HEK293 (cell line): ENCODE measurements around the gene SHISA9.

Experiments used
- CTCF ChIA-PET: fragments of 350-600 bp; formaldehyde crosslinking; extraction: SDS; loops from one replicate; lab custom pipeline; 2021; ENCODE audit warnings: antibody characterized with exemption; lab: Yijun Ruan, JAX
- POLR2A ChIA-PET: fragments of 300-600 bp; formaldehyde crosslinking; extraction: SDS; loops from one replicate; lab custom pipeline; 2020; ENCODE audit warnings: antibody characterized with exemption, inconsistent platforms; lab: Yijun Ruan, JAX
- H3K27ac ChIP-seq: fragments of 200-500 bp; sonication (Bioruptor generic); 2 replicates; pipeline ENCODE4 v1.5.1; 2014; ENCODE audit warnings: low read depth, low read length, control low read depth, inconsistent platforms; ENCODE audit errors: extremely low read depth
- H3K36me3 ChIP-seq, 2 experiments: fragments of 200-500 bp in 1 of 2; sonication (Bioruptor generic) in 1 of 2; 1 replicate in 1 of 2; 2 replicates in 1 of 2; pipeline ENCODE4 v1.5.1; 2014 to 2017; ENCODE audit warnings: inconsistent platforms in 2 of 2, low read length in 2 of 2; ENCODE audit not compliant: control insufficient read depth in 2 of 2, insufficient read depth in 1 of 2
- H3K4me1 ChIP-seq: fragments of 200-500 bp; sonication (Bioruptor generic); 2 replicates; pipeline ENCODE4 v1.5.1; 2014; ENCODE audit warnings: mild to moderate bottlenecking, low read length, inconsistent platforms; ENCODE audit not compliant: control insufficient read depth, insufficient read depth
- H3K4me3 ChIP-seq: 2 replicates; pipeline ENCODE4 v1.5.1; 2011; ENCODE audit warnings: low read depth, mild to moderate bottlenecking, control low read depth, low read length, moderate library complexity
- H3K9me3 ChIP-seq: fragments of 200-500 bp; sonication (Bioruptor generic); 2 replicates; pipeline ENCODE4 v1.5.1; 2014; ENCODE audit warnings: low read depth, low read length, inconsistent platforms; ENCODE audit not compliant: control insufficient read depth, insufficient read depth
- FEZF1 ChIP-seq: fragments of 450-650 bp; formaldehyde crosslinking; IDR thresholded peaks from 2 replicates; pipeline ENCODE4 v1.5.1; 2016; ENCODE audit warnings: missing biosample characterization, missing genetic modification characterization
- GLI2 ChIP-seq: fragments of 450-650 bp; formaldehyde crosslinking; IDR thresholded peaks from 2 replicates; pipeline ENCODE4; 2017; ENCODE audit warnings: missing biosample characterization, missing genetic modification characterization, low read depth, borderline replicate concordance
- KLF16 ChIP-seq: fragments of 450-650 bp; formaldehyde crosslinking; IDR thresholded peaks from 2 replicates; pipeline ENCODE4 v1.5.1; 2017; ENCODE audit warnings: missing biosample characterization, missing genetic modification characterization
- REST ChIP-seq: fragments of 450-650 bp; formaldehyde crosslinking; IDR thresholded peaks from 2 replicates; pipeline ENCODE4 v1.5.1; 2016; ENCODE audit warnings: missing biosample characterization, missing genetic modification characterization
- SCRT2 ChIP-seq: fragments of 450-650 bp; formaldehyde crosslinking; IDR thresholded peaks from 2 replicates; pipeline ENCODE4 v1.5.1; 2016; ENCODE audit warnings: missing biosample characterization, missing genetic modification characterization
- SP3 ChIP-seq: fragments of 450-650 bp; formaldehyde crosslinking; IDR thresholded peaks from 2 replicates; pipeline ENCODE4 v1.5.1; 2016; ENCODE audit warnings: missing biosample characterization, missing genetic modification characterization
- TCF7L2 ChIP-seq: IDR thresholded peaks from 2 replicates; pipeline ENCODE4 v1.6.1; 2011; ENCODE audit warnings: low read depth, mild to moderate bottlenecking, inconsistent platforms, low read length, moderate library complexity, borderline replicate concordance
- ZIC2 ChIP-seq: fragments of 450-650 bp; formaldehyde crosslinking; IDR thresholded peaks from 2 replicates; pipeline ENCODE4 v1.5.1; 2016; ENCODE audit warnings: missing biosample characterization, missing genetic modification characterization
- ZNF138 ChIP-seq: fragments of 450-650 bp; formaldehyde crosslinking; IDR thresholded peaks from 2 replicates; pipeline ENCODE4 v1.5.1; 2016; ENCODE audit warnings: missing biosample characterization, missing genetic modification characterization, borderline replicate concordance
- ZNF23 ChIP-seq: fragments of 450-650 bp; formaldehyde crosslinking; IDR thresholded peaks from 2 replicates; pipeline ENCODE4 v1.5.1; 2016; ENCODE audit warnings: missing biosample characterization, missing genetic modification characterization, borderline replicate concordance
- ZNF324 ChIP-seq: fragments of 450-650 bp; formaldehyde crosslinking; IDR thresholded peaks from 2 replicates; pipeline ENCODE4 v1.5.1; 2016; ENCODE audit warnings: missing biosample characterization, missing genetic modification characterization
- ZNF398 ChIP-seq: fragments of 450-650 bp; formaldehyde crosslinking; IDR thresholded peaks from 2 replicates; pipeline ENCODE4 v1.5.1; 2017; ENCODE audit warnings: missing biosample characterization, missing genetic modification characterization
- ZNF560 ChIP-seq: fragments of 450-650 bp; formaldehyde crosslinking; IDR thresholded peaks from 2 replicates; pipeline ENCODE4 v1.5.1; 2017; ENCODE audit warnings: missing biosample characterization, missing genetic modification characterization, borderline replicate concordance
- ZNF610 ChIP-seq: fragments of 450-650 bp; formaldehyde crosslinking; IDR thresholded peaks from 2 replicates; pipeline ENCODE4 v1.5.1; 2016; ENCODE audit warnings: missing biosample characterization, missing genetic modification characterization, borderline replicate concordance
- ZNF660 ChIP-seq: fragments of 450-650 bp; IDR thresholded peaks from 2 replicates; pipeline ENCODE4 v1.5.1; 2018; ENCODE audit warnings: missing biosample characterization, mild to moderate bottlenecking, missing genetic modification characterization
- ZNF664 ChIP-seq: fragments of 450-650 bp; formaldehyde crosslinking; IDR thresholded peaks from 2 replicates; pipeline ENCODE4 v1.5.1; 2016; ENCODE audit warnings: missing biosample characterization, missing genetic modification characterization
- ZNF670 ChIP-seq: fragments of 450-650 bp; formaldehyde crosslinking; IDR thresholded peaks from 2 replicates; pipeline ENCODE4 v1.5.1; 2016; ENCODE audit warnings: missing biosample characterization, missing genetic modification characterization, low read depth
- TF ChIP-seq, protein P1 (sequence below): fragments of 450-650 bp; formaldehyde crosslinking; IDR thresholded peaks from 2 replicates; pipeline ENCODE4 v1.5.1; 2016; ENCODE audit warnings: missing biosample characterization, missing genetic modification characterization
- TF ChIP-seq, protein P2 (sequence below): fragments of 450-650 bp; formaldehyde crosslinking; IDR thresholded peaks from 2 replicates; pipeline ENCODE4 v1.5.1; 2016; ENCODE audit warnings: missing biosample characterization, missing genetic modification characterization

Gene SHISA9

DNA sequence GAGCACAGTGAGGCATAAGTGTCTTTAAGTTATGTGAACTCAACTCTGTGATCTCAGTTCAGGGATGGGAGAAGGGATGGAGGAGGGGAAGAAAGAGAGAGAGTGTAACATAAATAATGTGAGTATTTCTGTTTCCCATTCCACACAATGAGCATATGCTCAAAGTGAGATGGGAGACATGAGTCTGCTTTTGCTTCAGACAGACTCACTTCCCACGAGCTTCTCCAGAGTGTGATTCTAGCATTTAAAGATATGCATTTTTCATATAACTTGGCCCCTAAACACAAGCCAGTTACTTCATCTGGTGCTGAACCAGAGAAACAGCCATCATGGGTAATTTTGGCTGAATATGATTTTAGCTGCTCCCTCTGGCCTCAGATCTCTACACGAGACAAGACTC lies 35.0 kb downstream of the SHISA9 start (continued):
- TF ChIP-seq, protein P1, sequence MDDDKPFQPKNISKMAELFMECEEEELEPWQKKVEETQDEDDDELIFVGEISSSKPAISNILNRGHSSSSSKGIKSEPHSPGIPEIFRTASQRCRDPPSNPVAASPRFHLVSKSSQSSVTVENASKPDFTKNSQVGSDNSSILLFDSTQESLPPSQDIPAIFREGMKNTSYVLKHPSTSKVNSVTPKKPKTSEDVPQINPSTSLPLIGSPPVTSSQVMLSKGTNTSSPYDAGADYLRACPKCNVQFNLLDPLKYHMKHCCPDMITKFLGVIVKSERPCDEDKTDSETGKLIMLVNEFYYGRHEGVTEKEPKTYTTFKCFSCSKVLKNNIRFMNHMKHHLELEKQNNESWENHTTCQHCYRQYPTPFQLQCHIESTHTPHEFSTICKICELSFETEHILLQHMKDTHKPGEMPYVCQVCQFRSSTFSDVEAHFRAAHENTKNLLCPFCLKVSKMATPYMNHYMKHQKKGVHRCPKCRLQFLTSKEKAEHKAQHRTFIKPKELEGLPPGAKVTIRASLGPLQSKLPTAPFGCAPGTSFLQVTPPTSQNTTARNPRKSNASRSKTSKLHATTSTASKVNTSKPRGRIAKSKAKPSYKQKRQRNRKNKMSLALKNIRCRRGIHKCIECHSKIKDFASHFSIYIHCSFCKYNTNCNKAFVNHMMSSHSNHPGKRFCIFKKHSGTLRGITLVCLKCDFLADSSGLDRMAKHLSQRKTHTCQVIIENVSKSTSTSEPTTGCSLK (tag by site-specific recombination): no peak
- TF ChIP-seq SP3 (tag by site-specific recombination) (no peak), GLI2 (tag by site-specific recombination) (no peak), REST (tag by site-specific recombination) (no peak), ZIC2 (tag by site-specific recombination) (no peak)

DNA sequence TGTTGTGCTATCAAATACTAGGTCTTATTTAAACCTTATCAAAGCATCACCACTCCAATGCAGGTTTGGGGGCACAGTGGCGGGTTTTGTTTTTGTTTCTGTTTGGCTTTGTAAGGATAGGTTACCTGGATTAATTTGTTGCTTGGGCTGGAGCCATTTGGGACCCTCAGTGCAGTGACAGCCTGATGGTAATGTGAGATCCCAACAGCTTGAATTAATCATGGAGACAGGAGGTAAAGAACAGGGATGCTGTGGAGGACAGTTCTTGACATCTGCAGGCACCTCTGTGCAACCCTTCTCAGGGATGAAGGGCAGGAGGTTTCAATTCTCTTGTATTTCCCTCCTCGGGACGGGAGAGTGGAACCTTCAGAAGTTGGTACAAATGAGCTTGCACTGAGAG lies 40.5 kb downstream of the SHISA9 start:
- H3K4me3 ChIP-seq: no peak overlapping the region
- H3K36me3 ChIP-seq: no peaks in the 10 kb centered on the region
- TF ChIP-seq ZNF664 (tag by site-specific recombination) (no peak), ZNF23 (no peak), SCRT2 (tag by site-specific recombination) (no peak), FEZF1 (no peak), ZNF660 (no peak), TCF7L2 (no peak), ZNF560 (tag by site-specific recombination) (no peak), ZNF398 (tag by site-specific recombination) (no peak), KLF16 (no peak), ZNF324 (no peak), ZNF670 (tag by site-specific recombination) (no peak), ZNF610 (no peak), ZNF138 (tag by site-specific recombination) (no peak)
- TF ChIP-seq, protein P2, sequence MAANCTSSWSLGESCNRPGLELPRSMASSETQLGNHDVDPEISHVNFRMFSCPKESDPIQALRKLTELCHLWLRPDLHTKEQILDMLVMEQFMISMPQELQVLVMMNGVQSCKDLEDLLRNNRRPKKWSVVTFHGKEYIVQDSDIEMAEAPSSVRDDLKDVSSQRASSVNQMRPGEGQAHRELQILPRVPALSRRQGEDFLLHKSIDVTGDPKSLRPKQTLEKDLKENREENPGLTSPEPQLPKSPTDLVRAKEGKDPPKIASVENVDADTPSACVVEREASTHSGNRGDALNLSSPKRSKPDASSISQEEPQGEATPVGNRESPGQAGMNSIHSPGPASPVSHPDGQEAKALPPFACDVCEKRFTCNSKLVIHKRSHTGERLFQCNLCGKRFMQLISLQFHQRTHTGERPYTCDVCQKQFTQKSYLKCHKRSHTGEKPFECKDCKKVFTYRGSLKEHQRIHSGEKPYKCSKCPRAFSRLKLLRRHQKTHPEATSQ: no peak
- TF ChIP-seq, all 188 proteins: peak for 0
- ChIA-PET CTCF (interaction anchor here (0.7 kb wide), 1 partner anchor 907 kb away, joined by 4 read pairs; no protein-coding TSS in a partner anchor), POLR2A (no interaction called here)
- Histone ChIP-seq H3K4me1 (no peaks in the 10 kb centered on the region), H3K27ac (no peak overlapping the region), H3K9me3 (no peaks in the 10 kb centered on the region)
